HG02981 (cell line): Measurements from ENCODE around the gene GSTA4.
"Not testable (repeated sequence)": the region's sequence is repeated elsewhere in the genome, so short reads cannot be mapped to it uniquely, and the experiment has no call there.

Source experiments
- ATAC-seq: cut with Tn5 transposase; IDR thresholded peaks from one replicate; pipeline ENCODE4 v1.9.1; 2021; ENCODE audit warnings: mild to moderate bottlenecking, moderate library complexity; ENCODE audit not compliant: unreplicated experiment

GSTA4 gene

GRCh38 chr6:52976591-52977035 is 18.5 kb downstream of the GSTA4 start:
- peak; percentile 66 for ATAC-seq

- ATAC-seq: peak; percentile 6
Observed at GRCh38 chr6:52976149-52976548, 18.9 kb downstream of the GSTA4 start.

- no peak for ATAC-seq
Observed at GRCh38 chr6:52975580-52975979, 19.5 kb downstream of the GSTA4 start.

GRCh38 chr6:52972989-52973388 is 22.1 kb downstream of the GSTA4 start:
- ATAC-seq: no peak

- no peak for ATAC-seq
Observed at GRCh38 chr6:52969359-52969758, 25.7 kb downstream of the GSTA4 start.

- ATAC-seq: no peak
Observed at GRCh38 chr6:52966101-52966500, 29.0 kb downstream of the GSTA4 start.

- ATAC-seq: no peak
Observed at GRCh38 chr6:52965380-52965779, 29.7 kb downstream of the GSTA4 start.

- no peak for ATAC-seq
Observed at GRCh38 chr6:52964318-52964717, 30.8 kb downstream of the GSTA4 start.

- ATAC-seq: no peak
Observed at GRCh38 chr6:52962701-52963100, 32.4 kb downstream of the GSTA4 start.

- not testable (repeated sequence) for ATAC-seq
Observed at GRCh38 chr6:52961022-52961421, 34.1 kb downstream of the GSTA4 start.

- ATAC-seq: not testable (repeated sequence)
Observed at GRCh38 chr6:52960211-52960610, 34.9 kb downstream of the GSTA4 start.

GRCh38 chr6:52958546-52959255 is 36.4 kb downstream of the GSTA4 start:
- no peak for ATAC-seq

- ATAC-seq: no peak
Observed at GRCh38 chr6:52955871-52956270, 39.2 kb downstream of the GSTA4 start.

- ATAC-seq: no peak
Observed at GRCh38 chr6:52953911-52954839, 40.9 kb downstream of the GSTA4 start.

GRCh38 chr6:52946306-52946705 is 48.8 kb downstream of the GSTA4 start:
- no peak for ATAC-seq

- ATAC-seq: not testable (repeated sequence)
Observed at GRCh38 chr6:52942821-52943220, 52.3 kb downstream of the GSTA4 start.

GRCh38 chr6:52942221-52942620 is 52.9 kb downstream of the GSTA4 start:
- ATAC-seq: no peak

- no peak for ATAC-seq
Observed at GRCh38 chr6:52937908-52938307, 57.2 kb downstream of the GSTA4 start.

GRCh38 chr6:52933778-52934177 is 61.3 kb downstream of the GSTA4 start:
- ATAC-seq: no peak

GRCh38 chr6:52931351-52931750 is 63.7 kb downstream of the GSTA4 start:
- no peak for ATAC-seq

GRCh38 chr6:52929321-52930164 is 65.5 kb downstream of the GSTA4 start:
- ATAC-seq: no peak
